Fibroblast of pulmonary artery (primary cell): ENCODE measurements around the gene KCNJ3.

Experiments
- DNase-seq: peaks from one replicate; pipeline ENCODE4 v3.0.0-alpha.2; 2010; ENCODE audit warnings: low read depth
- H3K4me3 ChIP-seq: replicated peaks from 2 replicates; pipeline ENCODE4 v1.5.1; 2011; ENCODE audit warnings: low read depth, mild to moderate bottlenecking, control low read depth, low read length, moderate library complexity
- CTCF ChIP-seq: IDR thresholded peaks from 2 replicates; pipeline ENCODE4 v1.5.1; 2011; ENCODE audit warnings: mild to moderate bottlenecking, control low read depth, low read length, inconsistent platforms; ENCODE audit errors: missing control alignments

Gene KCNJ3

DNA sequence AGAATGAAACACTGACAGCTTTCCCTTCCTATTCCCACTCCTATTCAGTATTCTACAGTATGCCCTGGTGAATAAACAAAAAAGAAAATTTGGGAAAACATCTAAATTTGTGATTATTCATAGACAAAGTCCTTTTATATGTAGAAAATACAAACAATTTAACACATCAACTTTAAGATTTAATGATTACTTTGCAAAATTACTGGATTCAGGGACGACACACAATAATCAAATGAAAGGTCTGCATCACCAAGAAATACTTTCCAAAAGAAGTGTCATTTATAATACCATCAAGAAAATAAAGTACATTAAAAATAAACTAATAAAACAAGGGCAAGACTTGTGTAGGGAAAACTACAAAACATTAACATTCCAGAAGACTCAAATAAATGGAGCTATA is 199.8 kb downstream of the KCNJ3 start:
- H3K4me3 ChIP-seq, result no peak overlapping the region
- DNase-seq, result no peak
- no peak for TF ChIP-seq CTCF

DNA sequence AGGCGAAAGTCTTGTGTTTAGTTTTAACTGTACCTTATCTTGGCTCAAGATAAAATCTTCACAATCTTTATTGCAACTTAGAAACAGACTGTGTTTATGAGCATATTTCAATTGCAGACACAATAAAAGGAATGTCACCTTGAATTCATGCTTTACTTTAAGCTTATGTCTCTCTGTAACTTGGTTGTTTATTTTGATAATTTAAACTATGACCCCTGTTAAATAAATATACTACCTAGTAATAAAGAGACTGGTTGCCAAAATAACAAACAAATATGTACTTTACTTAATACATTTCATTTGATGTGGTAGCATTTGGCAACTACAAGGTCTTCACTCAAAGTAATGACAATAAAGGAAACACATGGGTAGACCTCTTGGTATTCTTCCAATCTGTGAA is 202.6 kb downstream of the KCNJ3 start:
- no peak for DNase-seq
- H3K4me3 ChIP-seq, result no peak overlapping the region
- no peak for TF ChIP-seq CTCF
